HCT116 (cell line): ENCODE data around the gene DNM1.

ENCODE experiments used
- CEBPB ChIP-seq: IDR thresholded peaks from 2 replicates; pipeline ENCODE4 v1.6.1; 2012; ENCODE audit warnings: low read depth
- CTCF ChIP-seq, 3 experiments: fragments of 200-600 bp in 1 of 3; sonication (generic) in 1 of 3; IDR thresholded peaks in 2 of 3; conservative IDR thresholded peaks in 1 of 3; 2 replicates each; pipeline ENCODE4 v1.5.1; 2012 to 2017; ENCODE audit warnings: low read depth in 2 of 3, low read length in 2 of 3, antibody characterized with exemption in 1 of 3, borderline replicate concordance in 1 of 3, control low read depth in 1 of 3, mild to moderate bottlenecking in 1 of 3, mixed read lengths in 1 of 3, mixed run types in 1 of 3, moderate library complexity in 1 of 3; ENCODE audit not compliant: insufficient read depth in 1 of 3
- EGR1 ChIP-seq: IDR thresholded peaks from 2 replicates; pipeline ENCODE4 v1.6.1; 2012; ENCODE audit warnings: low read depth
- EZH2 ChIP-seq: fragments of 200-600 bp; sonication (generic); IDR thresholded peaks from 2 replicates; pipeline ENCODE4 v1.6.1; 2017; ENCODE audit warnings: antibody characterized with exemption, mixed run types
- EZH2phosphoT487 ChIP-seq: fragments of 200-600 bp; IDR thresholded peaks from 2 replicates; pipeline ENCODE4 v1.6.1; 2018; ENCODE audit warnings: antibody characterized with exemption, borderline replicate concordance
- JUND ChIP-seq: IDR thresholded peaks from 2 replicates; pipeline ENCODE4 v1.6.1; 2012
- POLR2A ChIP-seq: IDR thresholded peaks from 2 replicates; pipeline ENCODE4 v1.7.0; 2011; ENCODE audit warnings: borderline replicate concordance; ENCODE audit not compliant: insufficient read depth, insufficient read length; ENCODE audit errors: extremely low read depth
- POLR2AphosphoS5 ChIP-seq: IDR thresholded peaks from 2 replicates; pipeline ENCODE4 v1.6.1; 2011; ENCODE audit warnings: mild to moderate bottlenecking, low read depth, low read length, moderate library complexity
- REST ChIP-seq: IDR thresholded peaks from 2 replicates; pipeline ENCODE4 v1.6.1; 2012; ENCODE audit warnings: low read depth
- SP1 ChIP-seq: IDR thresholded peaks from 2 replicates; pipeline ENCODE4 v1.6.1; 2012; ENCODE audit warnings: low read depth
- YY1 ChIP-seq: IDR thresholded peaks from 2 replicates; pipeline ENCODE4 v1.6.1; 2011; ENCODE audit warnings: low read length, low read depth, moderate library complexity, mild to moderate bottlenecking; ENCODE audit not compliant: insufficient replicate concordance; ENCODE audit errors: extremely low read depth
- ZFX ChIP-seq: fragments of 450-650 bp; IDR thresholded peaks from 2 replicates; pipeline ENCODE4 v1.6.1; 2017
- TF ChIP-seq, protein P1 (sequence below): IDR thresholded peaks from 2 replicates; pipeline ENCODE4 v1.6.1; 2012

DNA sequence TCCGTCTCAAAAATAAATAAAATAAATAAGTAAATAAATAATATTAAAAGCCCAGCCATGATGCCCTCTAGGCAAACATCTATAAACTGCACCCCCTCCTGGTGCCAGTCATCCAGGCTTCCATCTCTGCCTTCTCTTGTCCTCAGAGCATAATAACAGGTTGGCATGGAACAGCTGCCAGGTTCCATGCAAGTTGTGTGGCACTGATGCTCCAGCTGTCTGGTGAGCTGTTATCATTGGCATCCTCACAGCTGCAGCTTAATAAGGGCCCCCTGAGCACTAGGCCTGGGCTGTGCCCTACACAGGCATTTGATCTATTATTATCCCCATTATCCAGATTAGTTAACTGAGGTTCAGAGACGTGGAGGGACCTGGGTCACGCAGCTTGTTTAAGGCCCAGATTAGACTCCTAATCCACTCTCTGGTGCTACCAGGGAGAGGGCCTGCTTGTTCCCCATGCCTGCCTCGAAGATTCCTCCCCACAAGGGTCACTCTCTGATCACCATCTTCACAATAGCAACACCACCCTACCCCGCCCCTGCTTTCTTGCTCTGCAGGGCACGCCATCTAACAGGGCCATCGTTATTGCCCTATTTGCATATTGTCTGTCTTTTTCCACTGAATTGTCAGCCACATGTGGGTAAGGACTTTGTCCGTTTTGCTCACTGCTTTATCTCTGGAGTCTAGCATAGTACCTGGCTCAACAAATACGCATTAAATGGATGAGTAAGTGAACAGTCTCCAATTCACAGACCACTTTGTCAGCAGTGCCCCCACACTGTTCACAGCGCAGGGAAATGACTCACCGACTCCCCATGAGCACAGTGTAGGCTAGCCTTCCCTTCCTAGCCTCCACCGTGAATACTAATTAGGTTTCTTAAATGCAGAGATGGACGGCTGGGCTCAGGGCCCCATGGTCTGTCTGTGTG, 1.5 kb upstream of the DNM1 start:
- TF ChIP-seq CTCF (IDR thresholded peaks at IDR 0.05 in 2 of 3, conservative IDR thresholded peaks at IDR 0.05 in 1 of 3; ENCODE audit: borderline replicate concordance in 1 of 3, insufficient read depth in 1 of 3, low read depth in 2 of 3, low read length in 2 of 3) (0 out of 6 replicates have a peak, but pooled peaks of 1 of the 3 experiments have one; percentile 3), POLR2AphosphoS5 (no peak), POLR2A (no peak), REST (no peak), ZFX (no peak), EZH2 (no peak), YY1 (no peak), EZH2phosphoT487 (no peak), JUND (no peak), CEBPB (no peak), EGR1 (no peak), SP1 (no peak)
- TF ChIP-seq, protein P1, sequence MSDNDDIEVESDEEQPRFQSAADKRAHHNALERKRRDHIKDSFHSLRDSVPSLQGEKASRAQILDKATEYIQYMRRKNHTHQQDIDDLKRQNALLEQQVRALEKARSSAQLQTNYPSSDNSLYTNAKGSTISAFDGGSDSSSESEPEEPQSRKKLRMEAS, result no peak
